IPS-11a (cell line): ENCODE results near the gene SARDH.

Source experiments
- H3K4me3 ChIP-seq: one replicate; pipeline ENCODE4 v1.5.1; 2013; ENCODE audit warnings: low read depth, low read length, control low read depth

SARDH gene, protein sequence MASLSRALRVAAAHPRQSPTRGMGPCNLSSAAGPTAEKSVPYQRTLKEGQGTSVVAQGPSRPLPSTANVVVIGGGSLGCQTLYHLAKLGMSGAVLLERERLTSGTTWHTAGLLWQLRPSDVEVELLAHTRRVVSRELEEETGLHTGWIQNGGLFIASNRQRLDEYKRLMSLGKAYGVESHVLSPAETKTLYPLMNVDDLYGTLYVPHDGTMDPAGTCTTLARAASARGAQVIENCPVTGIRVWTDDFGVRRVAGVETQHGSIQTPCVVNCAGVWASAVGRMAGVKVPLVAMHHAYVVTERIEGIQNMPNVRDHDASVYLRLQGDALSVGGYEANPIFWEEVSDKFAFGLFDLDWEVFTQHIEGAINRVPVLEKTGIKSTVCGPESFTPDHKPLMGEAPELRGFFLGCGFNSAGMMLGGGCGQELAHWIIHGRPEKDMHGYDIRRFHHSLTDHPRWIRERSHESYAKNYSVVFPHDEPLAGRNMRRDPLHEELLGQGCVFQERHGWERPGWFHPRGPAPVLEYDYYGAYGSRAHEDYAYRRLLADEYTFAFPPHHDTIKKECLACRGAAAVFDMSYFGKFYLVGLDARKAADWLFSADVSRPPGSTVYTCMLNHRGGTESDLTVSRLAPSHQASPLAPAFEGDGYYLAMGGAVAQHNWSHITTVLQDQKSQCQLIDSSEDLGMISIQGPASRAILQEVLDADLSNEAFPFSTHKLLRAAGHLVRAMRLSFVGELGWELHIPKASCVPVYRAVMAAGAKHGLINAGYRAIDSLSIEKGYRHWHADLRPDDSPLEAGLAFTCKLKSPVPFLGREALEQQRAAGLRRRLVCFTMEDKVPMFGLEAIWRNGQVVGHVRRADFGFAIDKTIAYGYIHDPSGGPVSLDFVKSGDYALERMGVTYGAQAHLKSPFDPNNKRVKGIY

DNA sequence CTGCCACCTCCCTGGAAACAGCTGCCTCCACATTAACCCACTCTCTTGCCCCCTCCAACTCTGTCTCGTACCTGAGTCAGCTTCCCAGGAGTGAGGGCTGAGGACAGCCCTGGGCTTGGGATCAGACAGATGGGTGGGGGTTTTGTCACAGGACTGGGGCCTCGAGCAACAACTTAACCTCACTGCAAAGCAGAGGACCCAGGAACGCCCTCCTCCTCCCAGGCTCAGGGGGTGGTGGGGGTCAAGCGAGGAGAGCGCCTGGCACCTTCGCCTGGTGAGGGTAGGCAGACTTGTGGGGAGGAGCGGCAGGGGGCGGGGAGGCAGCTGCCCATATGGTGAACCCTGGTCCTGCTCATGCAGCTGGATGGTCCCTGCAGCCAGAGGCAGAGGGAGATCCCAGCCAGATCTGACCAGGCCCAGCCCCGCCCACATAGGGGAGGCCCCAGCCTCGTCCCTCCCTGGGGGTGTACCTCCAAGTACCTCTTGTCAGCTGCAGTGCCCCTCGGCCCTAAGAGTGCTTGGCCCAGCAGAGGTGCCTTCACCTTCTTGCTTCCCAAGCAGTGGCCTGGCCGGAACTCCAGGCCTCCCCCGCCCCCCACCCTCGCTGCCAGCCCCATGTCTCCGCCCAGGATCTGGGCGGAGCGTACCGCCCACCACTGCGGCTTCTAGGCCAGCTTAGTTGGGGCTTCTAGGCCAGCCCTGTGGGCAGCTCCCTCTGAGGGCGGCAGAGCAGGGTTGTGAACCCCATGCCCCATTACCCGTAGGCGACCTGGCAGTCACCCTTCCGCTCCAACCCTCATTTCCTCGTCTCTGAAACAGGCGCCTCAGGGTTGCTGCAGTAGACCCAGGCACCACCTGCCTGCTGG, at the start of gene SARDH:
TSS of gene SARDH (minus strand) at position 579 of the 866 bp plus-strand sequence. CDS start 4,179 bp downstream, outside the sequence.
- peak within 1 kb of the TSS; percentile 8 for H3K4me3 ChIP-seq

DNA sequence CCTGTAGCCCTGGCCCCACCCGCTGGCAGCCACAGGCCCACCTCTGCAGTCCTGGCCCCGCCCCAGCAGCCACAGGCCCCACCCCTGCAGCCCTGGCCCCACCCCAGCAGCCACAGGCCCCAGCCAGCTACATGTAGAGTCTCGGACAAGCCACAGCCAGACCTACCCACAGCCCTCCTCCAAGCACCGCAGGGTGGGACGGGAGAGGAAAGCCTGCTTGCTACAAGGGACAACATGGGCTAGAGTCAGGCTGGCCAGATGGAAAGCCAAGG, 49.5 kb upstream of the SARDH start:
- no peak overlapping the region for H3K4me3 ChIP-seq

DNA sequence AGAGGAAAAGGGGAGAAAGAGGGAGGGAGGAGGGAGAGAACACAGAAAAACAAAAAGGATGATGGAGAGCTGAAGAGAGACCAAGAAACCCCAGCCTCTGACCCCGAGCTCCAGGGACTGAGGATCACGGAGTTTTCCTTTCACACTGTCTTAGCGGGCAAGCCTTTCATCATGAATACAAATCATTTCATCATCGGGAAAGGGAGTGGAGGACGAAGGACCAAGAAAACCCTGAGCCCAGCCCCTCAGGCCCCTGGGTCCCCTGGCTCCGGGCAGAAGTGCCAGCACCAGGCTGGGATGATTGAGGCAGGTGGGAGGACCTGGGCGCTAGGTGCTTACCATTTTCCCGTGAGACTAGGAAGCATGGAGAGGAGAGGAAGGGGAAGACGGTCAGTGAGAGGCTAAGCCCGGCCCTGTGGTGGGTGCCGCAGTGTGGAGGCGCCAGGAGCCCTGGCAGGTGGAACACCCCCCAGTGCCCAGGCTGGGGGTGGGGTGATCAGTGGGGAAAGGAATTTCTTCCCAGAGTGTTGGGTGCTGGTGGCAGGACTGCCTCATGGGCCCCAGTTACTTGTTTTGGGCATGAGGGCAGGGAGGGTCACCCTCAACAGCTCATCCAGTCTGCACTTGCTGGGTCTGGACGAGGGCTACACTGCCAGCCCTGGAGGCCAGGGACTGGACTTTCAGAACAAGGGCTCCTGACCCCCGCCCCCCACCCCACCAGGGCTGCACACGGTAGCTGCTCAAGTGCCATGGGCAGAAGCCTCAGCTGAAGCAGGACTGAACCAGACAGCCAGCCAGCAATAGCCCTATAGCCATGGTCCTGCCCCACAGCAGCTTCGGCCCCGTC, 49.0 kb upstream of the SARDH start:
- H3K4me3 ChIP-seq, result no peak overlapping the region

DNA sequence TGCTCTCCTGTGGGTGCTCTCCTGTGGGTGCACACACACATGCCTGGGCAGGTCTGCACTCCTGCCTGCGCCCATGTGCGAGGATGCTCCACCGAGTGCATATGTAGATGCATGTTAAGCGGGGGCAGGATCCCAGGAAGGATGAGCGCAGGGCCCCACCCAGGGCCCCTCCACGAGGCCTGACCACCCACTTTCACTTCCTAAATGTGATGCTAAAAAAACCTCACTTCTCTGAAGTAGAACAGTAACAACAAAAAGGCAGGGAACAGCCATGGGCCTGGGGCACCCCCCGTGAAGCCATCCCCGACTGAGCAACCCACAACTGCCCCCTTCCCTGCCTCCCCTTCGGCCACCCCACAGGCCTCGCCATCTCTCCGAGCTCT, 48.2 kb upstream of the SARDH start:
- no peak overlapping the region for H3K4me3 ChIP-seq

DNA sequence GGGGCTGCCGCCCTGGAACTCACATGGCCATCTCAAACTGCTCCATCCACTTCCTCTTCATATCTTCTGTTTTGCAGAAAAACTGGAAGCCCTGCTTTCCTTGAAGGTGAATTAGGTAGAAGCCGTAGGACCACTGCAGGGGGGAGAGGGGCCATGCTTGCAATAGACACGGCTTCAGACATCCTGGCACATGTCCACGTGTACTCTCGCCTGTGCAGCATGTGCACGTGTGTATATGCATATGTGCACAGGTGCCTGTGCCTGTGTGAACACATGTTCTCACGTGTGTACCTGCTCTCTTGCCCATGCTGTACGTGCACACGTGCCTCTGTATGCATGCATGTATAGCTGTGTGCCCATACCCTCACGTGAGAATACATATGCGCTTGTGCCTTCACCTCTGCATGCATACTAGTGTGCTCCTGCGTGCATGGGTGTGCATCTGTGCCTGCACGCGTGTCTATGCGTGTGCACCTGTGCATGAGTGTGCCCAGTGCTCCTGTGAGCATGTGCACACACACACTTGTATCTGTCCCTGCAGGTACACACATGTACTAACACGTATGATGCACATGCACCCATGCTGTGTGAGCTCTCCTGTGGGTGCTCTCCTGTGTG, 47.7 kb upstream of the SARDH start:
- no peak overlapping the region for H3K4me3 ChIP-seq

DNA sequence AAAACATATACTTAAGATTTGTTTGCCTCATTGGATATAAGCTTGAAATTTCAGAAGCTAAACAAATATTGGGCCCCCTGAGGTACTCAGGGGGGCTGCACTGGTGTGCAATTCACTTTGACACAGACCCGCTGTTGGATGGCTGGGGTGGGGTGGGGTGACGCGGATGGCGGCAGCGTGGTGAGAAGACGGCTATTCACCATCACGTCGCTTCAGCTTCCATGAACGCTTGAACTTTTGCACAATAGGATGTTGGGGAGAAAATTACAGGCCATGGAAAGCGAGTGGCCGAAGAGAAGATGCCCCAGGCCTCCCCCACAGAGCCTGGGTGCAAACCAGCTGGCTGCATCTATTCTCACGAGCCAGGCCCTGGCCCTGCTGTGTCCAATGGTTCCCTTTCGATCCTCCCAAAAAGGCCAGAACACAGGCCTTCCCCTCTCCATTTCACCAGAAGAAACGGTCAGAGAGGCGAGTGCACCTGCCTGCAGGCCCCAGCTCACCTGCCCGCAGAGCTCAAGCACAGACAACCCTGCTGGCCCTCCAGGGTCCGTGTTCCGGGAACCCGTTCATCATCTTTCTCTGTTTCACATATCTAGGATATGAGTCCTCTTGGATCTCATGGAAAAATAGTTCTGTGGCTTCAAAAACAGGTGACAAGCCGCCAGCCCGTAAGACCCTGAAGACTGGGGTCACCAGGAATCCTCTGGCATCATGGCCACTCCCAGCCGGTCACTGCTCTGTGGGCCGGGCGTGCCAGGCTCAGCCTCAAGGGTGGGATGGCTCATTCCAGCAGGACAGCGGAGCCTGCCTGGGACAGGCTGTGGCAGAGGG, 46.8 kb upstream of the SARDH start:
- H3K4me3 ChIP-seq, result no peak overlapping the region

DNA sequence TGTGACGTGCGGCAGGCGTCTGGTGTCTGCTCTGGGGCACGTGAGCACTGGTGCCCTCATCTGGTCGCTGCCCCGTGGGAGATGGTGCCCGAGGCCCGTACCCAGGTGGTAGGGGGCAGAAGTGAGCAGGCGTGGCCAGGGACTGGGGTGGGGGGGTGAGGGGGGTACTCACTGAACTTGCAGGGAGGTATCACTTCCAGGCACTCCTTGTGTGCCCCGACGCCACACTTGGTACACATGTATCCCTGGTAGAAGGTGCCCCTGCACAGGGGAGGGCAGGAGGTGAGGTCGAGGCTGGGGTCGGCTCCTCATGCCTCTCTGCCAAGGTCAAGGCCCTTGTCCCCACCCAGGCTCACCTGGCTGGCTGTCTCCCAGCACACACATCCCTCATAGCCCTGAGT, 45.2 kb upstream of the SARDH start:
- no peak overlapping the region for H3K4me3 ChIP-seq

DNA sequence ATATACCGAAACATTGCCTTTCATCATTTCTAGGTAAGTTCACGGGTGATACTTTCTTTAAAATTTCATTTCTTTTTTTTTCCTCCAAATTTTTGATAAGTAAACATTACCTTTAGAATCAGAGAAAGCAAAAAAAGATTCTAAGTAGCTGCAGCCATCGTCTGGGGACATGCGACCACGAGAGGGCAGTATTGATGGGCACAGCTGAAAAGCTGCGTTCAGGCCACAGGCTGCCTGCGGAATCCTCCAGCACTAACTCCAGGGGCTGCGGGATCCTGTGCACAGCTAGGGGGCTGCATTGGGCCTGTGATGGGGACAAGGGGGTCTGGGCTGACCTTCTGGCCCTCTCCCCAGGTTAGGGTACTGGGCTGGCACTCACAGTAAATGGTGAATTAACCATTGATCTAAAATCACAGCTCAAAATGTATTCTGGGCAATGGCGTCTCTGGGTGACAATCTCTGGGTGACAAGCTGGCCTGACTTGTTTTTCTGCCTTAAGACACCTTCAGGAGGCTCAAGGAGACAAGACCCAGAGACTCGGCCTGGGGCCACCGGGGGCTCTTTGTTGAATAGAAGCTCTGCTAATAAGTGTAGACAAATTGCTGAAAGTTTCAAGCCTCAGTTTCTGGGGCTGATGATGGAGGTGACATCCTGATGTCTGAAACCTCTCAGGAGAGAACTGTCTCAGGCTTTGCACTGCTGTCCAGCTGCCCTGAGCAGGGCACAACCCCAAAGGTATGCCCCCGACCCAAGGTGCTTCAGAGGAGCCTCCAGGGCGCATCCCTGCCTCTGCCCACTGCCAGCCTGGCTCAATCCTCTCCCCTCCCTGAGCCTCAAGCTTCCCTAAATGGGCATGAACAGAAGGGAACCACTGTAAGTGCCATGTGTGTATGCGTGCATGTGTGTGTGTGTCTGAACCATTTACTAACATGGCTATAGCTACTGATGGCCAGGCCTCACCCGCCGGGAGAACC, 44.3 kb upstream of the SARDH start:
- no peak overlapping the region for H3K4me3 ChIP-seq

DNA sequence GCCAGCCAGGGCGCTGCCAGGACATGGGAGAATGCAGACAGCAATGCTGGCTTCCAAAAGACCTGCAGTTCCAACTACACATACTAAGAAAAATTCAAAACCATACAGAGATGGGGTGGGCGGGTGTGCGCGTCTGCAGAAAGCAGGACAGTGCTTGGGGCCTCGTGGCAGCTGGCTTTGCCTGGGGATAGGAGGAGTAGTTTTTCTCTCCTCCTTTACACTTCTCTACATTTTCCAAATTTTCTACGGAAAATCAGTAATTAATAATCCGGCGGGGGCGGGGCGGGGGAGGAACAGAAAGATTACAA, 43.6 kb upstream of the SARDH start:
- H3K4me3 ChIP-seq, result no peak overlapping the region

DNA sequence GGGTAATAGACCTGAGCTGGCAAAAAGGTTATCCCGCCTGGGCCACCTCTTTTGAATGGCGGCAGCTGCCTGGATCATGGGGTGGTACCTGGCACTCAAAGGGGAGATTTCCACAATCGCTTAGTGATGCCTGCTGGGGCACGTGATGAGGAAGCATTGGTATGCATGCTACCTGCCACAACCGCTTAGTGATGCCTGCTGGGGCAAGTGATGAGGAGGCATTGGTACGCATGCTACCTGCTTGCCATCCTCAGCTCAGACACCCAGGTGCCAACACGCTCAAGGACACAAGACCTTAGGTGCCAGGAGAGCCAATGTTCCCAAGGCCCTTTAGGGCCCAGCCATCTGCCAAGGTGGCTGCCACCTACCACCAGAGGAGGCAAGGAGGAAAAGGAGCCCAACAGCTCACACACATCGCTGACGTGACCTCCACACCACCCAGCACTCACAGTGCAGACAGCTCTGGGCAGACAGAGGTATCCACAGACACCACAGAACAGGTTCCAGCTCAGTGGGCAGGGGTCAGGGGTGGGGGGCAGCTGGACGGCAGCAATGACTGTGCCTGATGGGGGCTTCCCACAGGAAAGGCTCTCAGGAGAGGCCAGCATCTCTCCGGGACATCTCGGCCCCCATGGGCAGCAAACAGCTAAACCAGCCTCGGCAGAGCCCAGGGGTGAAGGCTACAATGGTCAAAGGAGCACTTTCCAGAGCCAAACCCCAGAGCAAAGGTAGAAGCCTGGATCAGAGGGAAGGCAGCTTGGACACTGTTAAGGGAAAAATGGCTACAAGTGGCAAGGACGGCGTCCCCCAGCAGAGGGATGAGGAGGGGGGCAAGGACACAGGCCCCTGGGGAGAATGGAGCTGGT, 43.0 kb upstream of the SARDH start:
- H3K4me3 ChIP-seq, result no peak overlapping the region

DNA sequence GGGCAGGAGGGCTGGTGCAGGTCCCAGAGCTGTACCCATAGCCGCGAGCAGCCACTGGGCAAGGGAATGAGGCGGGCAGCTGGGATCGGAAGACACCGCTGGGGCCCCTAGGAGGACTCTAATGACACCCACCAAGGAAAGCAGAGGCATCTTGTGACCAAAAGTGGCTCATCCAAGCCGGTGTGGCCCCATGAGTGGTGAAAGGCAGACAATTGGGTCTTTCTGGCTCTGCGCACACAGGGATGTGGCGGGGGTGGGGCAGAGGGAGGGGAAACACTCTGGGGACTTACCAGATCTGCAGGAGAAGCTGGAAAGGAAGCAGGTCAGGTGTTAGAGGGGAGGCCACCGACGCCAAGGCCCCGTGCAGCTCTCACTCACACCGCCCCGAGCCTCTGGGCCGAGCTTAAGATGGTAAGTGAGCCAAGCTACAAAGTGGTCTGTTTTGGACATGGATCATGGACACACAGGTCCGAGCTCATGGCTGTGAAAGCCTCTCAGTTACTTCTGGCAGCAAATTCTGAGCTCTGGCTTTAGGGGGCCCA, 42.3 kb upstream of the SARDH start:
- no peak overlapping the region for H3K4me3 ChIP-seq

DNA sequence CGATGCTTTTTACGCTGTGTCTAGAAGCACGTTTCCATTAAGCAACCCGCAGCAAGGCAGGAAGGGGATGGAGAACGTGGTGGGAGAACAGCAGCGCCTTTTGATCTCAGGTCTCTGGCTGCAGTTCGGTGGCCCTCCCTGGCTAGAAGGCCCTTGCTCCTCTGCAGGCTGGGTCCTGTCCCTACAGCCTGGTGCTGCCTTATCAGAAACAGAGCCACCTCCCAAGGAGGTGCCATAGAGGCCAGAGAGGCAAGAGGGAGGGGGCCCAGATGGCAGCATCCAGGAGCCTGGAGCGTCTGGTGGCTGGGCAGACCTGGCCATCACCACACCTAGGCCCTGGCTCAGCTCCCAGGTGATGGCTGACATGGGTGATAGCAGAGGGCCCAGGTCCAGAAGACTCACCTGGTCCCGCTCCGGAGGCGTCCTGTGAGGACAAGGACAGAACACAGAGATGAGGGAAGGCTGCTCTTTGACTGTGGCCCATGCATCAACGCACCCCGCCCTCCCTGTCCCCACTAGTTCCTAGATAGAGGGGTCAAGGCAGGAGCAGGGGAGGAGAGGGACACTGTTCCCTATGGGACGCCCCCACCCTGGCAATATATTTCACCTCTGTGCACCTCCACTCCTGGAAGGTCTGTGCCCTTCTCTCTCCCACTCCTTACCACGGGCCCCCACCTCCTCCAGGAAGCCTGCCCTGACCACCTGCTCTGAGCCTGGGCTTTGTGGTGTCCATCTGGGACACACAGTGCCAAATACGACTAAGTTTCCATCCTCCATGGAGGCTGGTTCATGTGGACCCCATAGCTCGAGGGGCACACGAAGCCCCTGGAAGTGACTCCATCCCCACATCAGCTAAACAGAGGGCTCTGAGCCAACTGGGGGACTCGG, 41.6 kb upstream of the SARDH start:
- H3K4me3 ChIP-seq, result no peak overlapping the region

DNA sequence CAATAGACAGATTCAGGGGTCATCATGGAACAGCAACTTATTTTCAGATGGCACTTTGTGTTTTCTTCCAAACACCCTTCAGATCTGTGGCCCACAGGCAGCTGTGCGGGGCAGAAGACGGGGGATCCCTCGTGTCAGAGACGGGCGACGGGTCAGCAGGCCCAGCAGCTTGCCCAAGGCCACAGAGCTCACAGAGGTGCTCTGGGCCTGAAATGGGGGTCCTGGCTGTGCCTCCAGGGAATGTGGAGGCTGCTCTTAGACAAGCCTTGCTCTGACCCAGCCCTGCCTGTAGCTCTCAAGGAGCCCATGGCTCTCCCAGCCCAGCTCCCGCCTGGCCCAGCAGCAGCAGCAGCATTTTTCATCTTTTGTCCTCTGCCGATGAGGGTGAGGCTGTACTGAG, 40.9 kb upstream of the SARDH start:
- H3K4me3 ChIP-seq, result no peak overlapping the region

DNA sequence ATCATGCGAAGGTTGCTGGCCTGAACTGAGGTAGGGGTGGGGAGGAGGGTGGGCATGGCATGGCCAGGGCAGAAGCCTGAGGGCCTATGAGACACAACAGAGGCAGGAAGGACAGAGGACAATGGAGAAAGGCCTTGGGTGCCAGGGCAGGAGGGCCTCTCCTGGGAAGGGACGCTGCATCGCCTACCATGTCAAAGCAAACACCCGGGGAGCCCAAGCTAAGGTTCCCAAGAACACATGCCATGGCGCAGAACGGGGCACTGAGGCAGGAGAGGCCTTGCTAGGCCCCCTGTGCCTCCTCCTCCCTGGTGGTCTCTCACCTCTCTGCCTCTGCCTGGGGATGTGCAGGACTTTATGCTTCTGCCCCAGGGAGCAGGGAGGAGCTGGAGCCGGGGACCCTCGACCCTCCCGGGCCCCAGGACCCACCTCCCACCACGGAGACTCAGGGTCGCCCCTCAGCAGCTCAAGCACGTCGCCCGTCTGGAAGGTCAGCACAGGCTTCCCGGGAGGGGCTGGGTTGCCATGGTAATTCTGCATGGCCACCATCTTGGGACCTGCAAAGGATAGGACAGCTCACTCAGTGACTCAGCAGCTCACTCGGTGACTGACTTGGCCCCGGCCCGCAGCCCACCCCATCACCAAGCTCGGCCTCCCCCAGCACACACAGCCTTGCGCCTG, 40.3 kb upstream of the SARDH start:
- no peak overlapping the region for H3K4me3 ChIP-seq

DNA sequence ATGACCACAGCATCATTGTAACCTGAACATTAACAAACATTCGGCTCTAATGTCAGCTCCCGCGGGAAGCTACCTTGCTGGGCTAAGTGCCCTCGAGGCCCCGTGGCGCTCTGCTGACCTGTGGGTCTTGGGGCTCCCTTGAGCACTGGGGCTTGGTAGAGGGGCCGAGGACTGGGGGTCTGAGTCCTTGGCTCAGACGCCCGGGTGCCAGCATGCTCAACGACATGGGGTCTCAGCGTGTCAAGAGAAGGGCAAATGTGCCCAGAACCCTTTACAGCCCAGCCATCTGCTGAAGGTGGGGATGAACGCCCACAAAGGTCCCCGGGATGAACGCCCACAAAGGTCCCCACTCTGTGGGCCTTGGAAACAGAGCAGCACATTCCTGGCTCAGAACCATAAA, 39.7 kb upstream of the SARDH start:
- H3K4me3 ChIP-seq, result no peak overlapping the region
